Stimulated activated CD4-positive, alpha-beta T cell treated with anti-CD3 and anti-CD28 coated beads, Interleukin-4, amount 100 ng/mL, for 24 hours (primary cell): ENCODE measurements around the gene ACTN4.

Source experiments
- DNase-seq: peaks from one replicate; pipeline ENCODE4 v3.0.0-alpha.2; 2020

Gene ACTN4

DNA sequence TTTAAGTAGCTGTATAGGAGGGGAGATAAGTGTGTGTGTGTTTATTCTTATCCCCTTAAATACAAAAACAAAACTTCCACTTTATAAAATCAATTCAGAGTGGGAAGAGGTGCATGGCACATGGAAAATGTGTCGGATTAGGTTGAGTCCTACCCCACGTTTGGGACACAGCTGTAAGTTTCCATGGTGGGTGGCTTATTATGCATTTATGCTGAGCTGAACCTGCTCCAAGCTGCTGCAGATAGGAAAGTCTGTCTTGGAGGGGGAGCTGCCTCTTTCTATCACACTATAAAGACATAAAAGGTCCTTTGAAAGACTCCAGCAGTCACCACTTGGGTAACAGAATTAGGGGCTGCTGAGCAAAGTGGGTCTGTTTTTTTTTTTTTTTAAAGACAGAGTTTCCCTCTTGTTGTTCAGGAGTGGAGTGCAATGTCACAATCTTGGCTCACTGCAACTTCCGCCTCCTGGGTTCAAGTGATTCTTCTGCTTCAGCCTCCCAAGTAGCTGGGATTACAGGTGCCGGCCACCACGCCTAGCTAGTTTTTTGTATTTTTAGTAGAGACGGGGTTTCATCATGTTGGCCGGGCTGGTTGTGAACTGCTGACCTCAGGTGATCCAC, 15.2 kb downstream of the ACTN4 start:
- no peak for DNase-seq

DNA sequence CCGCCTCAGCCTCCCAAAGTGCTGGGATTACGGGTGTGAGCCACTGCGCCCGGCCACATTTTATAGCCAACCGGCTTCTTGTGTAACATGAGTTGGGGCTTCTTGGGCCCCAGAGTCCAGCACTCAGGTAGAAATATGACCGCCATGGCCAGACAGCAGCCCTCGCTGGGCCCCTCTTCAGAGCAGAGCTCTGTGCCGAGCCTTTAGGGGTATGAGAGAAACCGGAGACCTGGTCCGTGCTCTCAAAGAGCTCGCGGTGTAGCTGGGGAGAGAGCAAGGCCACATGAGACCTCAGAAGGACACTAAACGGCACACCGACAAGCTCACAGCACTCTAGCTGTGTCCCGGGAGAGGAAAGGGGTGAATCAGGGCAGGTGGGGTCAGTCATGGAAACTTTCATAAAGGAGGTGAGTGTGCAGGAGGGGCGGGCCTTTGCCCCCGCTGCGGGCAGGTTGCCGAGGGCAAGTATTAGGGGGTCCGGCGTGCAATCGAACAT, 15.8 kb downstream of the ACTN4 start:
- no peak for DNase-seq

DNA sequence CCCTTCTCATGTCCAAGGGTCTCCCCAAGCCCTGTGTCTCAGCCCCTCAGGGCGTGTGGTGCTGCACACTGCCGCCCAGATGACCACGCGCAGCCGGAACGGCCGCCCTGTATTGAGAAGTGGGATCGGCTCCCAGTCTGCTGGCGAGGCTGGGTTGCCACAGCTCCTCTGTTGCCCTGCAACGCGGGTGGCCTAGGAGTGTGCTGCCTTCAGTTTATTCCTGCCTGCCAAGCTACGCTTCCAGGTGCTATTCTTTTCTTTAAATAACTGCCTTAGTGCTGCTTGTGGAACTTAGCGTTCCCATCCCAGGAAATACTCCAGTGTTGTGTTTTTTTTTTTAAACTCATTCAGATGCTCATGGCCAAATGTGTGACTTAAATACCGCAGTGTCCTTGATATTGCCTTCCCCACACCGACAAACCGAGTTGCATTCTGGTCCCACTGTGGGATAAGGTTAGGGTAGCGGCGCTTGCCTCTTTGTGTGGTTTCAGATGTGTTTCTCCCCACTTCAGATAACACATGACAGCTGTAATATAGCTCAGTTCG, 16.6 kb downstream of the ACTN4 start:
- DNase-seq = no peak

DNA sequence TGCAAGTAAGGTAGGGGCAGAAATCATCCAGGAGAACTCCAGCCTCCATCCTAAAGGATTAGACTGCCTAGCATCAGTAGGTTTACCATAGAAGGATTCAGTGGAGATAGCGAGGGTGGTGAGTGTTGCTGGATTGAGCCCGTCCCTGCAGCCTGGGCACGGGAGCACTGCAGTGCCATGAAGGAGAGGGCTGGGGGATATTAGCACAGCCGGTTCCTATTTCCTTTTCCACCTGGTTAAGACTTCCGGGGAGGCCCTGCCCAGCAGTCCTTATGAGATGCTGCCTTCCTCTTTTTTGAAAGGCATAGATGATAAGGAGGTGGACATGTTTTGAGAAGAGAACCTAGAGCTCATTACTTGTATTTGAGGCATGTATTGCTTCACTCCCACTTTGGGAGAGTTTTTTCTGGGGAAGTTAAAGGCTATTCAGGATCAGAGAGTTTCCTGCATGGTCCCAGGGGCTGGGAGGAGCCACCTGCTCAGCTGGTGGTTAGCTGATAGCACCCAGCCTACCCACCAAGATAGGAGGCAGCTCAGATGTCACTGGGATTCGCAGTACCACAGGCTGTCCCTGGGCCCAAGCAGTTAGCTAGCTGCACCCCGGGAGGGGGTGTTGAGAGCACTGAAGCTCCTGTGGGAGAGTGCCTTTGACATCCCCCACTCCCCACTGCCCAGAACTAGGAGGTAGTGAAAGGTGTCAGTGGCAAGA, 17.2 kb downstream of the ACTN4 start:
- DNase-seq = no peak

DNA sequence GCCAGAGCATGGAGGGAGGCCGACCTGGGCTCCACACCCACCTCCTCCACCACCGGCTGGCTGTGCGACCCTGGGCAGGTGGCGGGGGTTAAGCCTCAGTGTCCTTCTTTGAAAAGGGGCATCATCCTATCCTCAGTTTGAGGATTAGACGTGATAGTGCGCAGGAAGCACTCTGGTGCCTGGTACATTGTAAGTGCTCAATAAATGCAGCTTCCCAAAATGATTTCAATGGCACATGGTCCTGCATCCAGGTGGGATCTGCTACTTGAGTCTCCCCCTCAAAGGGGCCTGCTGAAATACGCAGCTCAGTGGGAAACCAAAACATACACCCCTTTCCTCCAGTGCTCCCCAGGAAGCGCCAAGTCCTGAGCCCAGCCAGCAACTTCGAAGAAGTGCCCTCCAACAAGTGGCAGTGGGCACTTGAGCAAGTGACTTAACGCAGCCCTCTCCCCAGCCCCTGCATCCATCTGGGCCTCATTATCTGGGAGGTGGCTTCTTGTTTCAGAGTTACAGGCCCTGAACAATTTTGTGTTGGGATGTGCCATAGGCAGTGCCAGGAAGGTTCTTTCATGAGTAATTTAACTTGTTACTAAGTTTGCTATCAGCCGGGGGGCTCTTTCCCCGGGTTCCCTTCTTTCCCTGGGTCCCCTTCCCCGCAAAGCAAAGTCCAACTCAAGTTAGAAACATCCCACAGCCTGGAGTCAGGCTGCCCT, 17.9 kb downstream of the ACTN4 start:
- no peak for DNase-seq

DNA sequence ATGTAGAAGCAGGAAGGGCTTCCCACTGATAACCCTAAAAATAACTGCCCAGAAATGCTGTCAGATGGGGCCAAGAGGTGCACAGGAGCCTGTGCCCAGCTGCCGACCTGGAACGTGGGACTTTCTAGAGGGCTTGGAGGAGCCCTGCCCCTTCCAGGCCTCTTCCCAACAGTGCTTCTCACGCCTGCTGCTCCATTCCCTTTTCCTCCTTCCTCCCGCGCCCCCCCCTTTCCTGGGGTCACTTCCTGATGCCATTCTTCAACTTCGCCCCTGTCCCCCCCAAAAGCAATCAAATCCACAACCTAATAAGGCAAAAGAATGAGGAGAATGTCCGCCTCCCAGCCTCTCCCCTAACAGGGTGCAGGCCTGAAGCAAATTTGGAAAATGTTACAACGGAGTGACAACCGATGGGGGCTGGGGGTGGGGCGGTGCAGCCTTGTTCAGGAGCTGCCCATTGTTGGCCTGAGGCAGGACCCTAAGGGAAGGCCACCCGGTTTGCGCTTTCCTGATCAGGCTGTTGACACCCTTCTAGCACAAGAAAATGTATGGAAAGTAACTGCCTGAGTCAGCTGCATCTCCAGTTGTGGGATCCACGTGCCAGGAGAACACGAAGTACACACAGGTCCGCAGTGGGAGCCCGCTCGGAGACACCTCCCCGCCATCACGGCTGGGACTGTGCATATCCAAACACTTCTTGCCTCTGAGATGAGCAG, 18.7 kb downstream of the ACTN4 start:
- DNase-seq = no peak

DNA sequence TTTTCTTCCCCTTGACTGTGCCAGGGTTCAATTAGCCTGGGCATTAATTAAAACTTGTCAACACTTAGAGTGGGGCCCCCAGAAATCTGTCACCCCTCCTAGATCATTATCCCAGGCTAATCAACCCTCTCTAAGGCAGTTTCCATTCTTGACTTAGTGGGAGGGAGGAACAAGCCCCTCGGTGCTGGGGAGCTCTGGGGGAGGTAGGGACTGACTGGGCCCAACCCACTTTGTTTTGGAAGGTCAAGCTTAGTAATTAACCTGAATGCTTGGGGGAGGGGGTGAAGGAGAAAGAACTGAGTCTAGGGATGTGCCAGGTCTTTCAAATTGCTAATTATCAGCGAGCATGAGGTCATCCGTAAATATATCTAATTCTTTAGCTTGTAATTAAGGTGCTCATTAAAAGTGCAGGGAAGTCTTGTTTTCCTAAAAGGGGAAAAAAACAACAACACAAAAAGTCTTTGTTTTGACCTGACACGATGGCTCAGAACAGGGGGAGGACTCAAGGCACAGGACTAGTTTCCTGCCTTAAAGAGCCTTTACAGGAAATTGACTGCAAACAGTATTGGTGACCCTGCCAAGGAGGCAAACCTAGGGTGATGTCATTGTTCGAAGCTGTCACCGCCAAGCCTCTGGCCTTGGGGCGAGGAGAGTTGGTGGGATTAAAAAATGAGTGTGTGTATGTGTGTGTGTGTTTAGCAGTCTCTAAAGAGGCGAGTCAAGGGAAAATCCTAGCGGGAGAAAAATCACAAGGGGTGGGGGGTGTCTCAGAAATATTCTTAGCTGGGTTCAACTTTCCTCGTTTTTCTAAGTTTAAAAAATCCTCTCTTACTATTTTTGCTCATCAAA, 19.4 kb downstream of the ACTN4 start:
- no peak for DNase-seq

DNA sequence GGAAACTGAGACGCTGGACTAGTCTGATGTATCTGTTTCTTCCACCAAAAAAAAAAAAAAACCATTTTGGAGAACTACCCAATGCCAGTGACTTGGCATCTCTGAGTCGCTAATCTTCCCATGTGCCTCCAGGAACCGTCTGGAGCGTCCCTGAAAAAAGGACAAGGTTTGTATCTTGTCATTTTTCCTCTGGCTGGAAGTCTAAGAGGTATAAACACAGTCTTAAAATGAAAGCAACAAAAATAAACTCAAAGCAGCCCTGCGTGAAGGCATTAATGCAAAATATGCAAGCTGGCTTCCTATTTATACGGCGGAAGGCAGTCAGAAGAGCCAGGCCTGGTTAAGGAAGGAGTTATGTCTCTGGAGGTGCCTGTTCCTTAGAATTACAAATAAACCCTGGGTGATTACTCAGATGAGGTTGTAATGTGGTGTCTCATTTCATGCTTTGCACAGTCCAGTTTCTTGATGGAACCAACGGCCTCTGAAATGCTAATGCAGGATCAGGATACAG, 20.3 kb downstream of the ACTN4 start:
- DNase-seq = no peak

DNA sequence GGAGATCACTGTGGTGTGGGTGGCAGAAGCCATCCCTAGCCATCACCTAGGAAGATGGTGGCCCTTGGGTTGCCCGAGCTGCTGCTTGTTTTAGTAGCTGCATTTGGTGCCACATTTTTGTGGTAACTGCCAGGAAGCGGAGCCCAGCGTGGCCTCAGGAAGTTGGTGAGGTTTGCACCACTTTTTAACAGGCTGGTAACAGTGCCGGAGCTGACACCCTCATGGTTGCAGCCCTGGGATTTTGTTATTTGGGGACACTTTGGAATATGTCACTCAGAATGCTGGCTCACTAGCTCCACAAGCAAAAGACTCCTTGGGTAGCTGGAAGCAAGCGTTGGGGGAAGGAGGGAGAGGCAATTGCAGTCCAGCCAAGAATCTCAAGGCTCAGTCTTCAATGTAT, 22.1 kb downstream of the ACTN4 start:
- no peak for DNase-seq

DNA sequence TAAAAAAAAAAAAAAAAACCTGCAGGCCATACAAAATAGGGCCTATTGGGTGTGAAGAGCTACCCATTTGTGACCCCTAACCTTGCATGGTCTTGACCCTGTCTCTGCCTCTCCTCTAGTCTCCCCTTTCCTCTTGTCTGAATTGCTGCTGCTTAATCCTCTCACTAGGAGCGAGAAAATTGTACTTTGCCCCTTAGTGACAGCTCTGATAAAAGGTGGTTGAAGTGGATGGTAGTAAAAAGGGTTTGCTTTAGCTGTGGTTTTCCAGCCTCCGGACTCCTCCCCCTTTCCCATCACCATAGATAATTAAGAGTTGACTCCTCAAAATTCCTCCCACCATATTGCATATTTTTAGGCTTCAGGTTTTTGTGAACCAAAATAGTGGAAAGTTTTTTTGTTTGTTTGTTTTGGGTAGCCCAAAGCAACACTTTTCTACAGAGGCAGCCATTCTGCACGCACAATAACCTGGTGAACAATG, 23.5 kb downstream of the ACTN4 start:
- DNase-seq = no peak

DNA sequence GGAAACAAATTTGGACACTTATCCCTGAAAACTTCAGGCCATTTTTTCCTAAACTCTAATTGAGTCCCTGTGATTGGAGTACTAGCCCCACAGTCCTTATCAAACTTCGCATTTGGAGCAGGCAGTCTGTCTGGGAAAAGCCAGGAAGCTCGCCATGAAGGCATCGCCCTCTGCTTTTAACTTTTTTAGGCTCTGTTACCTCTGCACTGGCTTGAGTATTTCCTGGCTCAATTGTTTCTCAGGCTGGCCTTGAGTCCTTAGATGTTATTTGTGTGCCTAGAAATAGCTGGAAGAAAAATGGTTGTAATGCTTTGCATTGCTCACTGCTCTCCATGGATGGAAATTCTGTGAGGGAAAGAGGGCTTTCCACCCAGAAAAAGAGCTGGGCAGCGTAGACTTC, 24.2 kb downstream of the ACTN4 start:
- no peak for DNase-seq

DNA sequence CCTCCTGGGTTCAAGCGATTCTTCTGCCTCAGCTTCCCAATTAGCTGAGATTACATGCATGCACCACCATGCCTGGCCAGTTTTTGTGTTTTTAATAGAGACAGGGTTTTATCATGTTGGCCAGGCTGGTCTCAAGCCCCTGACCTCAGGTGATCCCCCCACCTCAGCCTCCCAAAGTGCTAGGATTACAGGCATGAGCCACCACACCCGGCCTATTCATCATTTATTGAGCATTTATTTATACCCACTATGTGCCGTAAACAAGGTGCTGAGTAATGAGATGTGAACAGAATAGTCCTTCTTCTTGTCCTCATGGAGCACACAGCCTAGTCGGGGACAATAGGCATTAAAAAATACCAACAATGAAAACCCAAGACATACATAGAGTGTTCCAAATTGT, 25.6 kb downstream of the ACTN4 start:
- no peak for DNase-seq

DNA sequence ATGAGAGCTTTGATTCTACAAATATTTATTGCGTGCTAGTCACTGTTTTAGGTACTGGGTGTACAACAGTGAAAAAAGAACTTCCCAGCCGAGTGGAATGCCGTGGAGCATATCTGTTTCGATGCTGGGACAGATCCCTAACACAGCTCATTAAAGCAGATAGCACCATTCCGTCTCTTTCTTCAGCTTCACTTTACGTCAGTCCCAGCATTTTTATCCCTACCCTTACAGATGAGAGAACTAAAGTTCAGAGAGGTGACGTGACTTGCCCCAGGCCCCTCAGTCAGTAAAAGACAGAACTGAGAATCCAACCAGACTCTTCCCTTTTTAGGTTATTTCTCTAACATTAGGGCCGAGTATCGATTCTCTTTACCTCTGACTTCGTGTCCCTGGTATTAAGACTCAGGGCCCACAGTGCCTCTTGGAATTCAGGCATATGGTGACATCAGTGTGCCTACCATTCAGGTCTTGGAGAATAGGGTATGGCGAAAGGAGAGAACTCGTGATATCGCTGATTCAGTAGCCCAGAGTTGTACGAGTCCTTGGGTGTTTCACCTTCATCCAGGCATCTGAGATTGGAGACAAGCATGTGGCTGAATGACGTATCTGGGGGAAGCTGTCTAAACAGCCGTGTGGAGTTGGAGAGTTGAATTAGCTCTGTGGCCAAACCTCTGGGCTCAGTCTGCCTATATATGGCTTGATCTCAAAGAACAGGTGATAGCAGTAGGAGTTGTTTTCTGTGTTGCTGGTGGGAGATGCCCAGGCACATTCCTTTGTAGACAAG, 27.1 kb downstream of the ACTN4 start:
- no peak for DNase-seq

DNA sequence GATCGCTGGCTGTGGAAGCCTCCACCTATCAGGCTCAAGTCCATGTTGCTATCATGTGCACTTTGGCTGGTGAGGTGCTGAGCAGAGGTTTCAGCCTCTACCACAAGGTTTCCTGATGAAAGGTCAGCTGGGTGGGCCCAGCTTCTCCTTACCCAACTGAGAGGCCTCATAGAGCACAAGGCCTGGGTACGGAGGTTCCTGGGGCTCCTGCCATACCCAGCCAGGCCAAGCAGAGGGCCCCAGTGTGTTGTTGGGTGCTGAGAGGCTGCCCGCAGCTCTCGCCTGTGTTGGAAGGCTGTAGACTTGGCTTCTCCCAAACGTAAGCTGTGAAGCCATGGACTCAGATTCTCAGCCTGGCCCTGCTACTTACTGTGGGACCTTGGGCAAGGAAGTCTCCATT, 28.2 kb downstream of the ACTN4 start:
- no peak for DNase-seq

DNA sequence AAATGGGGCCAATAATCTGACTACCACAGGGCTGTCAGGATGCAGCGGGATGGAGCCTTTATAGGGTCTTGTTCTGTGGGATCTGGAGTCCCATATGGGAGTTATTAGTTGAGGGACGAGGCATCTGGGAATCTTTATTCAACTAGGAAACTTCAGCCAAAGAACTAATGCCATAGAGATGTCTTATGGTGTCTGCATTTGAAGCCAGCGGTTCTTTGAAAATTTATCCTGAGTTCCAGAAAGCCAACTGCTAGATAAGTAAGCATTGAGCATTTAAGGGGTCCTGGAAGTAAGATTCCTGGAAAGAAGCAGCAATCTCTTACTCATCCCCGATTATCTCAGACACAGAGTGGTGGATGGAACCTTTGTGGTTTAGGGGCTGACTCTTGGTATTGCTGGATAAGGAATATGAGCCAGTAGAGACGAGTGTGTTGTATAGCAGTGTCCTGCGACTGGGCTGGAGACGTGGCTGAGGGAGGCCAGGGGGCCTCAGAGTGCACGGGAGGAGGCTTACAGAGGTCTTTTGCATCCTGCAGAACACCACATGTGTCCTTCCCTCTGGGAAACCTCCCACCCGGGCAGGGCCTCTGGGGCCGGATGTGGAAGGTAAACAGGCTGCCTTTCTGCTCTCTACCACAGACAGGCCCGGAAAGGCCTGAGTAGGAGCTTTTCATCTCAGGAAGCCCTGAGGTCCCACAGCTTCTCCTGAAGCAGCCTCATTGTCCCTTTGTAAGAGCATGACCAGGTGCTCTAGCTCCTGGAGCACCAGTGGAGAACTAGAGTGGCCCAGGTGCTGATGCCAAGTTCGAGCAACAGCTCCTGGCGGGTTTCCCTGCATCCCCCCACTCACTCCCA, 28.8 kb downstream of the ACTN4 start:
- no peak for DNase-seq

DNA sequence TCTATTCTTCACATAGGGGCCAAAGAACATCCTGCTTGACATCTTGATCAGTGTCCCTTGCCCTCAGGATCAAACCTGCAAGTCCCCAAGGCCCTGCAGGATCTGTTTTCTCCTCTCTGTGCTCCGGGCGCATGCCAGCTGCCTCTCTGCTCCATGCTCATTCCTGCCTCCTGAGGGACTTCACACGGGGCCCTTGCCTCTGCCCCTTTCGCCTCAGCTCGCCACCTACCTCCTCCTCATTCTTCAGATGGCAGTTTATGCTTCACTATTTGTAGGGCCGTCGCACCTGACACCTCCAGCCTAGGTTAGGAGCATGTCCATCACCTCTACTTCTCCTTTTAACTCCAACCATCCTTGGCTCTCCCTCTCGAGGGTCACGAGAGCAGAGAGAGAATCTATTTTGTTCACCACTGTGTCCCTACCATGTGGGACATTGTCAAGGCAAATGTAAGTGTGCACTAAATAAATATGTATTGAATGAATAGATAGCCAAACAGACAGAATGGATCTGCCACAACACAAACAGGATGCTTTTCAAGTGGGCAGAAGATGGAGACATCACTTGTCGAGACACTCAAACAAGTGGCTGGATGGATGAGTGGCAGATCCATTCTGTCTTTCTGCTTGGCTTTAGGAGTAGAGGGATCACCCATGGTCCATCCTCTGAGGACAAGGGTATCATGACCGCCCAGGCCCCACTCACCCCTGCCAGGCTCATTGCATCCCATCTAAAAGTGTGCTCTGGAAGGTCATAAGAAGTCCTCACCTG, 29.6 kb downstream of the ACTN4 start:
- no peak for DNase-seq

DNA sequence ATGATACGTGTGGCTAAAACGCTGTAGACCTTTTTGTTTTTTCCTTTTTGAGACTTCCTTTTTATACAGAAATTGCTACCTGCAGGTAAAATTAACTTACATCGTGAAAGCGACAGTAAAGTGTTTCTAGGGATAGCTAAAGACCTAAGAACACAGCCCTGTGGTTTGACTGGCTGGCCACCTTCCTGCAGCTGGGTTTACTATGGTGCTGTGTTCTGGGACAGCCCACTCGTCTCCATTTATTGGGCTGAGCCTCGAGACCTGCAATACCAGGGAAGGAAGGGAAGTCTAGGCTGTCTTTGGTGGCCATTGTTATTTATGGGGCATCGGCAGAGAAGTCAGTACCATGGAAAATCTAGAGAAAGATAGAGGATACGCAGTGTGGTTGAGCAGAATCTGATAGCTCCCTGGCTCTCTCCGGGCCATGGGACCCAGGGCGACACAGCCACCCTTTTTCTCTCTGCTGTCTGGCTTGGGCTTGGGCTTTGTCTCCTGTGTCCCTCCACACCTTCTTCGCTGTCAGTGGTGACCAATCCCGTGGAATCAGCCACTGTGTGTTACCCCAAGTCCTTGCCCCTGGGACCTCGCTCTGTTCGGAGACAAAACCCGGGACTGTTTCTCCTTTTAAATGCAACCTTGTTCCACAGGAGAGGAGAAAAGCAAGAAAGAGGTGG, 30.9 kb downstream of the ACTN4 start:
- DNase-seq = no peak

DNA sequence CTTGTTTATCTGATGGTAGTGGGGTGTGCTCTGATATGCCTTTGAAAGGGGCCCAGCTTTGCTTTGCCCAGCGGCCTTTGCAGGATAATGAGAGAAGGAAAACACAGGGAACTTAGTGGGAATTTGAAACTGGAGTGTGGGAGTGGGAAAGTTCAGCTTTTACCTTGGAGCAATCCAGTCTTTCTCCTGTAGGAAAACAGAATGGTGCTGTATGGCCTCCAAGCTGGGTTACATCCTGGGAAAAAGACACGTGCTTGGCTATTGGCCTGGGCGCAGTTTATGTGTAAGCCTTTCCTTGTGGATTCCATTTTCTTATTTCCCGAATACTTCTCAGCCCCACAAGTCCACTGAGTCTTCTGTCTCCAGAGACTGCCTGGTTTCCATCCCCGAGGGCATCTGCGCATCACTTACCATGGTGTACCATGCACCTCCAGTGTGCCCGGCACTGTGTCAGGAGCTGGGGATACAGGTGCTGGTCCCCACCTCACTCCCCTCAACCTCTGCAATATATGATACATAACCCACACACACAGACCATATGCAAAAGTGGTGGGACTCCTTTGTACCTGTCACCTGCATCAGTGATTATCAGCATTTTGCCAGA, 31.5 kb downstream of the ACTN4 start:
- no peak for DNase-seq
